Keratinocyte (primary cell): ENCODE results near the gene PIWIL1. TPM values are rescaled to one million over a fixed set of nuclear protein-coding genes. Genes with fewer than 3 reads are reported as not detected.

Experiments used
- DNase-seq: peaks from one replicate; pipeline ENCODE4 v3.0.0-alpha.2; 2011; ENCODE audit warnings: low read depth, missing footprints, low spot score
- FAIRE-seq: peaks from 2 replicates; lab custom pipeline; 2011; peaks lifted over from hg19 to GRCh38; lab: Jason Lieb, UNC
- H2AFZ ChIP-seq: 2 replicates; pipeline ENCODE4 v1.6.0; 2012; ENCODE audit warnings: low read length, control low read depth, inconsistent platforms; ENCODE audit not compliant: control insufficient read depth
- H3K27ac ChIP-seq: 2 replicates; pipeline ENCODE4 v1.5.1; 2011; ENCODE audit warnings: low read length; ENCODE audit not compliant: control insufficient read depth, insufficient read depth
- H3K27me3 ChIP-seq: 3 replicates; pipeline ENCODE4 v1.6.0; 2011; ENCODE audit warnings: low read length; ENCODE audit not compliant: control insufficient read depth, insufficient read depth; ENCODE audit errors: extremely low read depth
- H3K36me3 ChIP-seq, 2 experiments: 2 replicates in 1 of 2; 3 replicates in 1 of 2; pipeline ENCODE4 v1.5.1; 2011; ENCODE audit warnings: low read length in 2 of 2, mild to moderate bottlenecking in 1 of 2; ENCODE audit not compliant: control insufficient read depth in 2 of 2, insufficient read depth in 2 of 2; ENCODE audit errors: extremely low read depth in 1 of 2
- H3K4me1 ChIP-seq: 3 replicates; pipeline ENCODE4 v1.5.1; 2011; ENCODE audit warnings: low read length; ENCODE audit not compliant: control insufficient read depth, insufficient read depth; ENCODE audit errors: extremely low read depth
- H3K4me2 ChIP-seq: 3 replicates; pipeline ENCODE4 v1.6.0; 2011; ENCODE audit warnings: low read depth, low read length; ENCODE audit not compliant: control insufficient read depth, insufficient read depth; ENCODE audit errors: extremely low read depth
- H3K4me3 ChIP-seq, 3 experiments: fragments of 200-600 bp in 1 of 3; sonication (generic) in 1 of 3; 2 replicates in 2 of 3; 3 replicates in 1 of 3; pipeline ENCODE4 v1.5.1; 2011 to 2016; ENCODE audit warnings: low read length in 3 of 3, mild to moderate bottlenecking in 3 of 3, control low read depth in 2 of 3, inconsistent platforms in 1 of 3, low read depth in 1 of 3, mixed read lengths in 1 of 3, mixed run types in 1 of 3, moderate library complexity in 1 of 3; ENCODE audit not compliant: control insufficient read depth in 2 of 3, insufficient read depth in 2 of 3; ENCODE audit errors: extremely low read depth in 1 of 3
- H3K79me2 ChIP-seq: 2 replicates; pipeline ENCODE4 v1.6.0; 2012; ENCODE audit warnings: low read length; ENCODE audit not compliant: control insufficient read depth, insufficient read depth
- H3K9ac ChIP-seq: 3 replicates; pipeline ENCODE4 v1.6.0; 2011; ENCODE audit warnings: low read length; ENCODE audit not compliant: control insufficient read depth, insufficient read depth; ENCODE audit errors: extremely low read depth
- H3K9me1 ChIP-seq: 3 replicates; pipeline ENCODE4 v1.6.0; 2011; ENCODE audit warnings: low read length; ENCODE audit not compliant: control insufficient read depth, insufficient read depth; ENCODE audit errors: extremely low read depth
- H3K9me3 ChIP-seq: 2 replicates; pipeline ENCODE4 v1.5.1; 2012; ENCODE audit warnings: low read depth, low read length; ENCODE audit not compliant: control insufficient read depth
- H4K20me1 ChIP-seq: 3 replicates; pipeline ENCODE4 v1.6.0; 2011; ENCODE audit warnings: low read length; ENCODE audit not compliant: control insufficient read depth, insufficient read depth; ENCODE audit errors: extremely low read depth
- CTCF ChIP-seq, 3 experiments: IDR thresholded peaks in 1 of 3; conservative IDR thresholded peaks in 1 of 3; optimal IDR thresholded peaks in 1 of 3; 2 replicates in 2 of 3; 3 replicates in 1 of 3; pipeline versions ENCODE3 to v1.5.1; 2011; ENCODE audit warnings: low read length in 3 of 3, mild to moderate bottlenecking in 3 of 3, moderate library complexity in 2 of 3, control low read depth in 1 of 3, inconsistent platforms in 1 of 3; ENCODE audit not compliant: insufficient read depth in 2 of 3; ENCODE audit errors: extremely low read depth in 1 of 3
- EZH2 ChIP-seq: IDR thresholded peaks from one replicate; pipeline ENCODE4 v1.6.1; 2012; ENCODE audit warnings: inconsistent platforms, mild to moderate bottlenecking, low read length, moderate library complexity
- dilution Hi-C: fragments of 300-500 bp; cut with MboI; formaldehyde crosslinking; loops from one replicate; pipeline ENCODE4 v1.7.0; 2020; ENCODE audit warnings: low sequenced_read_pairs; ENCODE audit not compliant: extremely low pct_ligation_motif_present
- polyA plus RNA-seq, 5 experiments: library from polyadenylated mRNA; depleted of rRNA in 3 of 5; stranded (reverse) in 3 of 5; stranded (forward) in 1 of 5; unstranded in 1 of 5; fragments of >200 nt; gene quantifications; 1 replicate in 1 of 5; 2 replicates in 3 of 5; 3 replicates in 1 of 5; pipeline versions ENCODE4 v1.2.1 to v1.2.3, GENCODE V29; 2011 to 2012; ENCODE audit warnings: missing spikeins in 2 of 5, low read depth in 1 of 5, low replicate concordance in 1 of 5

The PIWIL1 gene
- polyA plus RNA-seq, 1 donor (not counting 4 experiments of a cell fraction or from before 2014, with no cell fraction given), result 0.13 TPM

GRCh38 chr12:130320536-130320935 lies 17.2 kb upstream of the PIWIL1 start:
- no peak overlapping the region for H3K4me3 ChIP-seq
- no peaks in the 10 kb centered on the region for H3K4me1 ChIP-seq
- no peak overlapping the region for H2AFZ ChIP-seq
- no peaks in the 10 kb centered on the region for H3K79me2 ChIP-seq
- dilution Hi-C loops, result no loop called here
- no peaks in the 10 kb centered on the region for H3K36me3 ChIP-seq
- H3K9ac ChIP-seq, result no peak overlapping the region
- H4K20me1 ChIP-seq, result no peaks in the 10 kb centered on the region
- no peak overlapping the region for H3K4me2 ChIP-seq
- H3K27me3 ChIP-seq, result no peaks in the 10 kb centered on the region
- FAIRE-seq (no peak), DNase-seq (no peak)
- no peak overlapping the region for H3K27ac ChIP-seq
- H3K9me1 ChIP-seq, result no peaks in the 10 kb centered on the region
- H3K9me3 ChIP-seq, result no peaks in the 10 kb centered on the region
- TF ChIP-seq CTCF (optimal IDR thresholded peaks at IDR 0.05 in 1 of 3, IDR thresholded peaks at IDR 0.05 in 1 of 3, conservative IDR thresholded peaks at IDR 0.05 in 1 of 3; ENCODE audit: extremely low read depth in 1 of 3, insufficient read depth in 2 of 3, low read length in 3 of 3) (no peak), EZH2 (no peak)

GRCh38 chr12:130322263-130322662 lies 15.4 kb upstream of the PIWIL1 start:
- dilution Hi-C loops, result no loop called here
- Histone ChIP-seq H3K4me3 (no peak overlapping the region), H3K9me3 (no peaks in the 10 kb centered on the region), H3K27ac (no peak overlapping the region), H2AFZ (no peak overlapping the region), H3K36me3 (no peaks in the 10 kb centered on the region), H3K27me3 (no peaks in the 10 kb centered on the region), H3K9me1 (no peaks in the 10 kb centered on the region), H4K20me1 (no peaks in the 10 kb centered on the region), H3K4me2 (no peak overlapping the region), H3K4me1 (no peaks in the 10 kb centered on the region), H3K79me2 (no peaks in the 10 kb centered on the region), H3K9ac (no peak overlapping the region)
- DNase-seq (no peak), FAIRE-seq (no peak)
- no peak for TF ChIP-seq CTCF (optimal IDR thresholded peaks at IDR 0.05 in 1 of 3, IDR thresholded peaks at IDR 0.05 in 1 of 3, conservative IDR thresholded peaks at IDR 0.05 in 1 of 3; ENCODE audit: extremely low read depth in 1 of 3, insufficient read depth in 2 of 3, low read length in 3 of 3)
- no peak for TF ChIP-seq EZH2
